GM19438 (cell line): Measurements from ENCODE around the gene ZNF280D.

Experiments used
- ATAC-seq: cut with Tn5 transposase; IDR thresholded peaks from one replicate; pipeline ENCODE4 v1.9.1; 2021; ENCODE audit warnings: low read depth; ENCODE audit not compliant: unreplicated experiment

ZNF280D gene

GRCh38 chr15:56640549-56640948, 92.8 kb downstream of the ZNF280D start:
- no peak for ATAC-seq

- no peak for ATAC-seq
These were observed 93.2 kb downstream of the ZNF280D start for GRCh38 chr15:56640127-56640526.

- no peak for ATAC-seq
These were observed 93.7 kb downstream of the ZNF280D start for GRCh38 chr15:56639631-56640030.

- no peak for ATAC-seq
These were observed 101.5 kb downstream of the ZNF280D start for GRCh38 chr15:56631765-56632164.

DNA sequence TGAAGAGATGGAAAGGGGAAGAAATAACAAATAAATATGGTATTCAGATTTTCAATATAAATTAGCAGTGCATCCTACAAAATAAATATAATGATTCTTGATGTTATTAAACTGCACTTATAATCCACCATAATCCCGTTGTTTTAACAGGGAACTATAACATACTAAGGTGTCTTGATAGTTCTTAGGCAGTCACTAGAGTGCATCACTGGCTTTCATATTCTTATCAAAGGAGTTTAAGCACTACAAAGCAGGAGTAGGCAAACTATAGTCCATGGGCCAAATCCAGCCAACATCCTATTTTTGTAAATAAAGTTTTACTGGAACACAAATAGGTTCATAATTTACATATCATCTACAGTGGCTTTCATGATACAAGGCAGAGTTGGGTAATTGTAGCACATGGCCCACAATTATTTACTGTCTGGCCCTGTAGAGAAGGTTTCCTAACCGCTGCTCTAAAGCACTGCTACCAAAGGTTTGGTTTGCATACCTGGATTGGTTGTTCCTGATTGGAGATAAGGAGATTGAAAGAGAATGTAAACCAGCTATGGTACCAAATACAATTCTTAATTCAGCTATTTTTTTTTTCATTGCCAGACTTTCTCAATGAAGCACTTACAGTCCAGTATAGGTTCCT, 104.3 kb downstream of the ZNF280D start:
- no peak for ATAC-seq

DNA sequence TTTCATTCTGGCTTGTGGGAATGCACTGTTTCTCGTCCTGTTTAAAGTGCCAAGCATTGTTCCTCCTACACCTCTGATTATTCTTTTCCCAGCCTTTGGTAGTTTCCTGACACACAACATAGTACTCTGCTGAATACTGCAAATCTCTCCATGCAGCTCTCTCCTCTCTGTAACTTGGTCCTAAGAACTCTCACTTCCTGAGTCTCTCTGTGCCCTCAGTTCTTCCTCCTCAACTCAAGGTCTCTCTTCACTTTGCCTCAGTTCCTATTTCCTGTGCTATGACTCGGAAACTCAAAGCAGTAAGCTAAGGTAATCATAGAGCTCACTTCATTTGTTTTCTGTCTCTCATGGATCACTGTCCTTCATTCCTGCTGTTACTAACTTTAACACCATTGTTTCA, 113.4 kb downstream of the ZNF280D start:
- no peak for ATAC-seq

DNA sequence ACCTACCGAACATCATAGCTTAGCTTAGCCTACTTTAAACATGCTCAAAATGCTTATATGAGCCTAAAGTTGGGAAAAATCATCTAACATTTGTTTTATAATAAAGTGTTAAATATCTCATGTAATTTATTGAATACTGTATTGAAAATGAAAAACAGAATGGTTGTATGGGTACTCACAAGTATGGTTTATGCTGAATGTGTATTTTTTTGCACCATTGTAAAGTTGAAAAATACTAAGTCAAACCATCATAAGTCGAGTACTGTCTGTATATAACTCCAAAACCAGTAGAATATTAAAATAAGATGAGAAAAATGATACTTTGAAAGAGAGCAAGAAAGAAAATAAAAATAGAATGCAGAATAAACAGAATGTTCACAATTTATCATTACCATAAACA, 115.7 kb downstream of the ZNF280D start:
- no peak for ATAC-seq

DNA sequence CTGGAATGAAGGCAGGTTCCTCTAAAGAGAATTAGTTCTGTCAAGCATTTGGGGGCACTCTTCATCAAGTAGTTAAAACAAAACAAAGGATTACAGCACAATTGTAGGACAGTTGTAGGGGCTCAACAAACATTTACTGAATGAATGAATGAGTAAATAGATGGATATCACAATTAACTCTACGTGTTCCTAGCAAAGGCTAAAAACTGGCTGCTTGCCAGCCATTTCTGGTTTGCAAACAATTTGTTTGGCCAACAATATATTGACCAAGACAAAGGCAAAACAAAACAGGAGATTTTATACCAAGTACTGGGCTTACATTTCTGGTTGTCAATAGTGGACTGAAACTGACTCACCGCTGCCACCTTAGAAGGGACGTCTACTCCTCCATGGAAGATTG, 116.8 kb downstream of the ZNF280D start:
- ATAC-seq = no peak

GRCh38 chr15:56613811-56614210, 119.5 kb downstream of the ZNF280D start:
- ATAC-seq = no peak

- ATAC-seq = no peak
These were observed 124.3 kb downstream of the ZNF280D start for GRCh38 chr15:56608993-56609392.

DNA sequence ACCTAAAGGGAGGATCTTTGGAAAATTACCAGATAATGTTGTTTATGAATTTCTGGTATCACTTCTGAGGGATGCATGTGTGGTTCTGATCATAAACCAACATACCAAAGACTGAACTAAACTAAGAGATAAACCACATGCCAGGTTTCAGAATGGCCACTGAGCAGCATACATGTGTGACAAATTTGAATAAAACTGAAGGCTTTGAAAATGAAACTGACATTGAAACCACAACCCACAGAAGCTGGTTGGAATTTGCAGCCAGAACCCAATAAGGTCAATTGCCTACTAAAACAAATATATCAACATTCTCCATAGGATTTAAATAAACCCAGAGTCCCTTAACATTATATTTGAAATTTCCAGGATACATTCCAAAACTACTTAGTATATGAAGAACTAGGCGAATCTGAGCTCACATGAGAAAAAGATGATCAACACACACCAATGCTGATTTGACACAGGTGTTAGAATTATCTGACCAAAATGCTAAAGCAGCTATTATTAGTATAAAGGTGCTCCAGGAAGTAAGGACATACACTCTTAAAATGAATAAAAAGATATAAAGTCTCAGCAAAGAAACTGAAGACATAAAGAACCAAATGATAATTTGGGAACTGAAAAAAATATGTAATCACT, 125.0 kb downstream of the ZNF280D start:
- ATAC-seq = peak; percentile 94

DNA sequence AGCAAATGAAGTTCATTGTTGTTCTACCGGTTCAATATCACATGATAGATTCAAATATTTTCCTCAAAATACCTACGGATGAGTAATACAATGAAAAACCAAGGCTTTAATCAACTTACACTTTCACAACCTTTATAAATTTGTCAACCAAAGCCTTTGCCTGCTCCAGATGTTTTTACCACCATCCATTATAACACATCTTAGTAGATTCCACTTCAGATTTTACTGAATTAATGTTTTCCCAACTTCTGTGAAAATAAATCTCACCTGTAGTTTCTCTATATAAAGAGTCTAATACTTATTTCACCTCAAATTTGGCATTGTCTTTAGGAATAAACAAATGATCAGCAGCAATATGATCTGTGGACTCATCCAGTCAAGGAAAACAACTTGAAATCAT, 131.1 kb downstream of the ZNF280D start:
- no peak for ATAC-seq

DNA sequence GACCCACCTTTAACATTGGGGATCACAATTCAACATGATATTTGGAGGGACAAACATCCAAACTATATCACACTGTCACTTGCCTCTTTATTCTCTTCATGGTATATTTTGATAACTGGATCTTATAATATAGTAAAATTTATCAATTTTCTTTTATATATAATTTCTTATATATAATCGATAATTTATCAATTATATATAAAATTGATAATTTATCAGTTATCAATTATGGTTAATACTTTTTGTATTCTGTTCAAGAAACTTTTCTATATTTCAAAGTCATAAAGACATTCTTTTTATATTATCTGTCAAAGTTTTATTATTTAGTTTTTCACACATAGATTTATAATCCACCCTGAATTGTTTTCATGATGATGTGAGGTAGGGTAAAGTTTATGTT, 132.9 kb downstream of the ZNF280D start:
- ATAC-seq = no peak

GRCh38 chr15:56598991-56599390, 134.3 kb downstream of the ZNF280D start:
- no peak for ATAC-seq

DNA sequence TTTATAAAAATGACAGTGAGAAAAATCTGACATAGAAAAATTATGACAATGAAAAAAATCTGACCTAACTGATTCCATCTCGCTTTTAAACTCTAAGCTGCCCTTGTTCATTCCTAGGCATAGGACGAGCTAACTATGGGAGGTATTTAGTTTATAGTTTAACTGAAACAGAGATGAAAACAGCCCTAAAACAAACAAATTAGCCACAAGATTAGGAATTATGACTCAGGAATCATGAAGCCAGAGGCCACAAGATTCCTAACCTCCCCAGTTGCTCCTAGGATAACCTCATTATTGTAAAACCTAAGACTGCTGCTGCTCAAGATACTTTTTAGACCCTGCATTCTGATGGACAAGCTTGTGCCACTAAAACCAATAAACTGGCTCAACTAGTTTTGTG, 145.6 kb downstream of the ZNF280D start:
- ATAC-seq = no peak

DNA sequence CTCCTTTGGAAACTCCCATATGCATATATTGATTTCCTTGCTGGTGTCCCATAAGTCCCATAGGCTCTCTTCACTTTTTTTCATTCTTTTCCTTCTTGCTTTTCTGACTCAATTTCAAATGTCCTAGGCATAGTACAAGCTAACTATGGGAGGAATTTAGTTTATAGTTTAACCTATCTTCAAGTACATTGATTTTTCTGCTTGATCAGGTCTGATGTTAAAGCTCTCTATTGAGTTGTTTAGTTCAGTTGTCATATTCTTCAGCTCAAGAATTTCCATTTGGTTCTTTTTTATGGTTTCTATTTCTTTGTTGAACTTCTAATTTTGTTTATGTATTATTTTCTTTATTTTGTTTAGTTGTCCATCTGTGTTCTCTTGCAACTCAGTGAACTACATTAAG, 147.1 kb downstream of the ZNF280D start:
- no peak for ATAC-seq

- no peak for ATAC-seq
These were observed 150.5 kb downstream of the ZNF280D start for GRCh38 chr15:56582785-56583184.
